Ishikawa (cell line): ENCODE measurements around the gene XIAP.

ENCODE experiments used
- CEBPB ChIP-seq: IDR thresholded peaks from 2 replicates; pipeline ENCODE4 v1.6.1; 2012
- CREB1 ChIP-seq: IDR thresholded peaks from 2 replicates; pipeline ENCODE4 v1.6.1; 2012; ENCODE audit warnings: low read depth
- EGR1 ChIP-seq: IDR thresholded peaks from 2 replicates; pipeline ENCODE4 v1.6.1; 2012
- EP300 ChIP-seq: IDR thresholded peaks from 2 replicates; pipeline ENCODE4 v1.6.1; 2012; ENCODE audit warnings: borderline replicate concordance
- FOXM1 ChIP-seq: IDR thresholded peaks from 2 replicates; pipeline ENCODE4 v1.6.1; 2012; ENCODE audit warnings: low read depth, borderline replicate concordance
- NFIC ChIP-seq: IDR thresholded peaks from 2 replicates; pipeline ENCODE4 v1.6.1; 2012
- RAD21 ChIP-seq: IDR thresholded peaks from 2 replicates; pipeline ENCODE4 v1.6.1; 2012; ENCODE audit warnings: low read depth
- TAF1 ChIP-seq: IDR thresholded peaks from 2 replicates; pipeline ENCODE4 v1.6.1; 2012; ENCODE audit warnings: low read depth, mild to moderate bottlenecking
- TCF12 ChIP-seq: IDR thresholded peaks from 2 replicates; pipeline ENCODE4 v1.6.1; 2012; ENCODE audit warnings: low read depth
- TEAD4 ChIP-seq: IDR thresholded peaks from 2 replicates; pipeline ENCODE4 v1.6.1; 2012
- YY1 ChIP-seq: IDR thresholded peaks from 2 replicates; pipeline ENCODE4 v1.6.1; 2012; ENCODE audit warnings: low read depth
- ZBTB7A ChIP-seq: IDR thresholded peaks from 2 replicates; pipeline ENCODE4 v1.6.1; 2012; ENCODE audit warnings: low read depth
- TF ChIP-seq, protein P1 (sequence below): IDR thresholded peaks from 2 replicates; pipeline ENCODE4 v1.6.1; 2012; ENCODE audit warnings: low read depth, mild to moderate bottlenecking
- TF ChIP-seq, protein P2 (sequence below): IDR thresholded peaks from 2 replicates; pipeline ENCODE4 v1.6.1; 2012
- TF ChIP-seq, protein P3 (sequence below): IDR thresholded peaks from 2 replicates; pipeline ENCODE4 v1.6.1; 2012

XIAP gene

DNA sequence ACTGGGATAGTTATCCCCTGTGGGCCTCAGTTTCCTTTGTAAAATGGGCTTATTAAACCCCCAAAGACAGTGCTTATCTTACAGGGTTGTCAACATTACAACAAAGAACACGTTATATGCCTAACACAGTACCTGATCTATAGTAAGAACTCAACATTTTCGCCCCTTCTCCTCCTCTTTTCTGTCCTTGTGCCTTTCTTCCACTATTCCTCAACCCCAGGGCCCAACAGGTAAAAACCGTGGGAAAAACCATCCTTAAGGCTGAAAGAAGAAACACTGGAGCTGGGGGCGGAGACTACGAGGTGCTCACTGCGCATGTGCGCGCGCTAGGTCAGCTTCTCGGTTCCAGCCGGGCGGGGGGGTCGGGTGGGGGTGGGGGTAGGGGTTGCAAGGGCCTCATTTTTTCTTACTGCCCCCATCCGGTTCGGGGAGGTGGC, 426 bp upstream of the XIAP start:
- TF ChIP-seq CEBPB (no peak), EP300 (no peak), EGR1 (no peak), ZBTB7A (no peak), FOXM1 (no peak), RAD21 (no peak), YY1 (no peak), CREB1 (no peak), TCF12 (no peak), NFIC (no peak), TEAD4 (no peak), TAF1 (no peak)
- TF ChIP-seq, protein P1, sequence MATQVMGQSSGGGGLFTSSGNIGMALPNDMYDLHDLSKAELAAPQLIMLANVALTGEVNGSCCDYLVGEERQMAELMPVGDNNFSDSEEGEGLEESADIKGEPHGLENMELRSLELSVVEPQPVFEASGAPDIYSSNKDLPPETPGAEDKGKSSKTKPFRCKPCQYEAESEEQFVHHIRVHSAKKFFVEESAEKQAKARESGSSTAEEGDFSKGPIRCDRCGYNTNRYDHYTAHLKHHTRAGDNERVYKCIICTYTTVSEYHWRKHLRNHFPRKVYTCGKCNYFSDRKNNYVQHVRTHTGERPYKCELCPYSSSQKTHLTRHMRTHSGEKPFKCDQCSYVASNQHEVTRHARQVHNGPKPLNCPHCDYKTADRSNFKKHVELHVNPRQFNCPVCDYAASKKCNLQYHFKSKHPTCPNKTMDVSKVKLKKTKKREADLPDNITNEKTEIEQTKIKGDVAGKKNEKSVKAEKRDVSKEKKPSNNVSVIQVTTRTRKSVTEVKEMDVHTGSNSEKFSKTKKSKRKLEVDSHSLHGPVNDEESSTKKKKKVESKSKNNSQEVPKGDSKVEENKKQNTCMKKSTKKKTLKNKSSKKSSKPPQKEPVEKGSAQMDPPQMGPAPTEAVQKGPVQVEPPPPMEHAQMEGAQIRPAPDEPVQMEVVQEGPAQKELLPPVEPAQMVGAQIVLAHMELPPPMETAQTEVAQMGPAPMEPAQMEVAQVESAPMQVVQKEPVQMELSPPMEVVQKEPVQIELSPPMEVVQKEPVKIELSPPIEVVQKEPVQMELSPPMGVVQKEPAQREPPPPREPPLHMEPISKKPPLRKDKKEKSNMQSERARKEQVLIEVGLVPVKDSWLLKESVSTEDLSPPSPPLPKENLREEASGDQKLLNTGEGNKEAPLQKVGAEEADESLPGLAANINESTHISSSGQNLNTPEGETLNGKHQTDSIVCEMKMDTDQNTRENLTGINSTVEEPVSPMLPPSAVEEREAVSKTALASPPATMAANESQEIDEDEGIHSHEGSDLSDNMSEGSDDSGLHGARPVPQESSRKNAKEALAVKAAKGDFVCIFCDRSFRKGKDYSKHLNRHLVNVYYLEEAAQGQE: no peak
- TF ChIP-seq, protein P2, sequence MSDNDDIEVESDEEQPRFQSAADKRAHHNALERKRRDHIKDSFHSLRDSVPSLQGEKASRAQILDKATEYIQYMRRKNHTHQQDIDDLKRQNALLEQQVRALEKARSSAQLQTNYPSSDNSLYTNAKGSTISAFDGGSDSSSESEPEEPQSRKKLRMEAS: no peak
- TF ChIP-seq, protein P3, sequence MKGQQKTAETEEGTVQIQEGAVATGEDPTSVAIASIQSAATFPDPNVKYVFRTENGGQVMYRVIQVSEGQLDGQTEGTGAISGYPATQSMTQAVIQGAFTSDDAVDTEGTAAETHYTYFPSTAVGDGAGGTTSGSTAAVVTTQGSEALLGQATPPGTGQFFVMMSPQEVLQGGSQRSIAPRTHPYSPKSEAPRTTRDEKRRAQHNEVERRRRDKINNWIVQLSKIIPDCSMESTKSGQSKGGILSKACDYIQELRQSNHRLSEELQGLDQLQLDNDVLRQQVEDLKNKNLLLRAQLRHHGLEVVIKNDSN: no peak

DNA sequence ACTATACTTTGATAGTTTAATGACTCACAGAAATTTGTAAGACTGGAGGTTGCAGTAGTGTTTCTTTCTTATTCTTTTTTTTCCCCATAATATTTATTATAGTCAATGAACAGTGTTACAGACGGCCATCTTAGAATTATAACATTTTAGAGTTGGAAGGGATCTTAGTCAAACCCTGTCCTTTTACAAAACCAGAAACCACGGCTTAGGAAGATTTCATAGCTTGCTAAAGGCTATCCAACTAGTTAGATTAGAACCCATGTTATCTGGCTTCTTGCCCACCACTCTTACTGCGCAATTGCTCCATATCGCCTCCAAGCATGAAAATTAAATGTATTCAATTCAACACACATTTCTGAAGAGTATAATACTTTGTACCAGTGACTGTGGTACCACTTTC, 1.1 kb downstream of the XIAP start:
- TF ChIP-seq, protein P3: no peak
- TF ChIP-seq, protein P1: no peak
- TF ChIP-seq RAD21: no peak
- no peak for TF ChIP-seq CREB1

DNA sequence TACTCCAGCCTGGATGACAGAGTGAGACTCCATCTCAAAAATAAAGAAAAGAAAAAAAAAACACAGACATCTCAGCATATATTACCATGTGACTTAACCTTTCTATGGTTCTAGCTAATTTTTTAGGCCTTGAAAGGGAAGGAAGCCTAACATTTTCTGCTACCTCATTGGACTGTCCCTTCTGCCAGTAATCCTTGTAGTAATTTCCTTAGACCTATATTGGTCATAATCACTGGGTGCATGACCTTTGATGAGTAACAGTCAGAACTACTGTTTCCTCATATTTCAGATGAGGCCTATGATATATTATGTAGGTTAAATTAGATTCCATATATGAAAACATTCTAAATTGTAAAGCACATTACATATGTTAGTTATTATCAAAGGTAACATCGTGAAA, 9.6 kb downstream of the XIAP start:
- TF ChIP-seq, protein P2: no peak
- TF ChIP-seq CREB1: no peak
- no peak for TF ChIP-seq YY1
- no peak for TF ChIP-seq TCF12
- TF ChIP-seq CEBPB: no peak
- TF ChIP-seq, protein P1: no peak
- TF ChIP-seq EGR1: no peak
- TF ChIP-seq ZBTB7A: no peak

DNA sequence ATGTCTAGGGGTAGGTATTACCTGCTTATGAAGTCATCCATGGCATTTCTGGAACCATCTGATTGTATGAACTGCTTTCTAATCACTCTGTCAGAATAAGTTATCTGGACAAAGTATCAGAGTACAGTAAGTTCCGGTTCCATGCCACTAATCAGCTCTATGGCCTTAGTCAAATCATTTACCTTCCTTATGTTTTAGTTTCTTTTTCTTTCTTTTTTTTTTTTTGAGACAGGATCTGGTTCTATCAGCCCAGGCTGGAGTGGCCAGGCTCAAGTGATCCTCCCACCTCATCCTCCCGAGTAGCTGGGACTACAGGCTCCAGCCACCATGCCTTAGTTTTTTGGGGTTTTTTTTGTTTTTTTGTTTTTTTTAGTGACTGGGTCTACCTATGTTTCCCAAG, 11.5 kb downstream of the XIAP start:
- no peak for TF ChIP-seq YY1
- no peak for TF ChIP-seq CREB1
- TF ChIP-seq ZBTB7A: no peak
- TF ChIP-seq, protein P2: no peak
- no peak for TF ChIP-seq TEAD4
- no peak for TF ChIP-seq NFIC
- no peak for TF ChIP-seq CEBPB
- no peak for TF ChIP-seq FOXM1
- no peak for TF ChIP-seq EGR1
- TF ChIP-seq RAD21: no peak
- TF ChIP-seq EP300: no peak
- no peak for TF ChIP-seq TAF1
- TF ChIP-seq, protein P1: no peak
- TF ChIP-seq, protein P3: no peak
